ENCODE results near the gene KLHL3. TPM values are rescaled to one million over a fixed set of nuclear protein-coding genes. Genes with fewer than 3 reads are reported as not detected.

KLHL3 gene, protein sequence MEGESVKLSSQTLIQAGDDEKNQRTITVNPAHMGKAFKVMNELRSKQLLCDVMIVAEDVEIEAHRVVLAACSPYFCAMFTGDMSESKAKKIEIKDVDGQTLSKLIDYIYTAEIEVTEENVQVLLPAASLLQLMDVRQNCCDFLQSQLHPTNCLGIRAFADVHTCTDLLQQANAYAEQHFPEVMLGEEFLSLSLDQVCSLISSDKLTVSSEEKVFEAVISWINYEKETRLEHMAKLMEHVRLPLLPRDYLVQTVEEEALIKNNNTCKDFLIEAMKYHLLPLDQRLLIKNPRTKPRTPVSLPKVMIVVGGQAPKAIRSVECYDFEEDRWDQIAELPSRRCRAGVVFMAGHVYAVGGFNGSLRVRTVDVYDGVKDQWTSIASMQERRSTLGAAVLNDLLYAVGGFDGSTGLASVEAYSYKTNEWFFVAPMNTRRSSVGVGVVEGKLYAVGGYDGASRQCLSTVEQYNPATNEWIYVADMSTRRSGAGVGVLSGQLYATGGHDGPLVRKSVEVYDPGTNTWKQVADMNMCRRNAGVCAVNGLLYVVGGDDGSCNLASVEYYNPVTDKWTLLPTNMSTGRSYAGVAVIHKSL
- total RNA-seq: 4.8 and 5.1 TPM in 2 replicates

DNA sequence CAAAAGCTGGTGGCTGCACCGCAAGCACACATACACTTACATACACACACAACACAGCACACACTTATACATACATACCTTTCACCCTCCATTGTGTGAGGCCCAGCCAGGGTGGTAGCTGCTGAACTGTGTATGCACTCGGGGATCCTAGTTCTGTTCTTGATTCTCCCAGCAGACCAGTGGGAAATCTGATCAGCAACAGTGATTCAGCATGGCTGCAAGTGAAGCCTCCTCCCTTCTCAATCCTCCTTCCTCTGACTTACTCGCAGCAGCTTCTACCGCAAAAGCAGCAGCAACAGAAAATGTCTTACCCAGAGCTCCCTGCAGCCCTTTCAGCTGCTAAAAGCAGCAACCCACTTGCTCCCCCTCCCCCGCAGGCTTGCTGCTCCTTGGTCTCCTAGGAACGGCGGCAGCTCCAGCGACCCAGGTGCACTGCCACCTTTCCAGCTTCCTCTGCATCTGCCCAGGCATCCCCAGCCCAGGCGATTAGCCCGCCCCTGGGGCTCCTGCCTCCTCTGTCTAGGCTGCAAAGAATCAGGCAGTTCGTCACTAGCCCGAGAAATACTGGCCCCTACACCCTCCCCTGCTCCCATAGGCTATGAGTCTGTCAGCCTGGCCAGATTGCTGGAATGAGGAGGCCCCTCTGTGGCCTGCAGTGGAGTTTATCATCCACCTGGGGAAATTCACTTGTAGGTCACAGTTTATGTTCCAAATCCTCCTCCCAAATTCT is at the start of gene KLHL3:
Gene KLHL3 (minus strand): TSS at position 535 of the 730 bp plus-strand sequence. CDS start 443 bp downstream, at position 92.

DNA sequence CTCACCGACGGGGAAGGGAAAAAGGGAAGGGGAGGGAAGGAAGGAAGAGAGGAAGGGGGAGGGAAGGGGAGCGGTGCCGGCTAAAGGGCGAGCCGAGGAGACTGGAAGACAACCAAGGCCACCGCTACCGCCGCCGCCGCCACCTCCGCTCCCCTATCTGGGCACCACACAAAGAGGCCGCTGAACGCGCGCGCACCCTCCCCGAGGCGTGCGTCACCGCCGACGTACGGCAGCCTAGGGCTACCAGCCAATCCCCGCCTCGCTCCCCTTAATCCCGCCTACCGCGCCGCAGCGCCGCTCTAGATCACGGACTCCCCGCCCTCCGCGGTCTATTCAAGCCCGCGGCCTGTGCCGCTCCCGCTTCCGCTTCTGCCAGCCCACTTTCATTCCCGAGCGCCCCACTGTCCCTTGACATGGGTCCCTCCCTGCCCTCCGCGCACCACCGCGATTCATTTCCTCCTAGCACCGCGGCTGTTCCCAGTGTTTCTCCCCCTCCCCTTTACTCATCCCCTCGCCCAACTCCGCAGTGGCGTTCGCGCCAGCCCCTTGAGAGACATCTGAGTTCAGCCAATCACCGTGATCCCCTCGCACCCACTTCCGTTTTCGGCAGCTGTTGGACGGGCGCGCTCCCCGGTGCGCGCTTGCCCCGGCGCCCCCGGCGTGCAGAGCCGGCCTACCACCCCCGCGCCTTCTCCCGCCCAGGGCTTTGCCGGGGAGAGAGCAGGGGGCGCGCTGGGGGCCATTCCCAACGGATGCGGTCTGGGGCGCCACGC is 18.5 kb upstream of the KLHL3 start, which contains the start of gene HNRNPA0:
Gene HNRNPA0 (minus strand): TSS at position 176 of the 773 bp plus-strand sequence. CDS start 297 bp downstream, outside the sequence.

Other genes starting within 250 kb of the KLHL3 start
- gene SPOCK1, start 236.8 kb downstream of the KLHL3 start, total RNA-seq: 587 and 651 TPM in 2 replicates
- 11.5 and 12.5 TPM in 2 replicates for gene HNRNPA0, start 18.3 kb upstream of the KLHL3 start, total RNA-seq
- not detected in 2 replicates for gene MYOT, start 131.8 kb upstream of the KLHL3 start, total RNA-seq
- not detected in 2 replicates for gene PKD2L2, start 153.4 kb upstream of the KLHL3 start, total RNA-seq